Neutrophil (primary cell): ENCODE measurements around the gene PTPMT1.
"Not testable (repeated sequence)": the region's sequence is repeated elsewhere in the genome, so short reads cannot be mapped to it uniquely, and the experiment has no call there.

ENCODE experiments used
- H3K27ac ChIP-seq: fragments of 200-600 bp; sonication (generic); 2 replicates; pipeline ENCODE4 v1.5.1; 2016; ENCODE audit warnings: mild to moderate bottlenecking, moderate library complexity
- H3K27me3 ChIP-seq: fragments of 200-600 bp; sonication (generic); 2 replicates; pipeline ENCODE4 v1.6.0; 2016; ENCODE audit warnings: mild to moderate bottlenecking
- H3K36me3 ChIP-seq: fragments of 200-600 bp; sonication (generic); 2 replicates; pipeline ENCODE4 v1.5.1; 2017
- H3K4me1 ChIP-seq, 2 experiments: fragments of 200-600 bp in 1 of 2; sonication (generic) in 1 of 2; 1 replicate in 1 of 2; 2 replicates in 1 of 2; pipeline versions ENCODE4 v1.5.1 to v1.6.1; 2013 to 2016; ENCODE audit warnings: low read depth in 1 of 2, low read length in 1 of 2, mild to moderate bottlenecking in 1 of 2, moderate library complexity in 1 of 2; ENCODE audit not compliant: control insufficient read depth in 1 of 2, insufficient read depth in 1 of 2
- H3K4me3 ChIP-seq, 2 experiments: fragments of 200-600 bp in 1 of 2; sonication (generic) in 1 of 2; 1 replicate in 1 of 2; 2 replicates in 1 of 2; pipeline ENCODE4 v1.5.1; 2013 to 2016; ENCODE audit warnings: low read depth in 1 of 2, low read length in 1 of 2, mild to moderate bottlenecking in 1 of 2, moderate library complexity in 1 of 2
- H3K9me3 ChIP-seq: fragments of 200-600 bp; sonication (generic); 2 replicates; pipeline ENCODE4 v1.5.1; 2016
- CTCF ChIP-seq: fragments of 200-600 bp; sonication (generic); IDR thresholded peaks from 2 replicates; pipeline ENCODE4 v1.5.1; 2016; ENCODE audit warnings: antibody characterized with exemption

The PTPMT1 gene

GRCh38 chr11:47538741-47539565, 26.4 kb upstream of the PTPMT1 start:
- H3K4me3 ChIP-seq, result no peak overlapping the region
- TF ChIP-seq CTCF, result no peak
- H3K27ac ChIP-seq, result no peak overlapping the region
- peaks cover 3 to 6% of the 10 kb centered on the region in 2 experiments for H3K4me1 ChIP-seq
- no peaks in the 10 kb centered on the region for H3K9me3 ChIP-seq
- peaks cover 9% of the 10 kb centered on the region for H3K36me3 ChIP-seq
- no peaks in the 10 kb centered on the region for H3K27me3 ChIP-seq

GRCh38 chr11:47539681-47540039, 25.7 kb upstream of the PTPMT1 start:
- H3K36me3 ChIP-seq, result peaks cover 9% of the 10 kb centered on the region
- H3K27ac ChIP-seq, result no peak overlapping the region
- H3K9me3 ChIP-seq, result no peaks in the 10 kb centered on the region
- peaks cover 3 to 12% of the 10 kb centered on the region in 2 experiments for H3K4me1 ChIP-seq
- TF ChIP-seq CTCF, result no peak
- H3K4me3 ChIP-seq, result no peak overlapping the region
- no peaks in the 10 kb centered on the region for H3K27me3 ChIP-seq

- Histone ChIP-seq H3K36me3 (peaks cover 3% of the 10 kb centered on the region), H3K27me3 (no peaks in the 10 kb centered on the region), H3K27ac (no peak overlapping the region), H3K4me1 (peaks cover 3 to 12% of the 10 kb centered on the region in 2 experiments), H3K9me3 (no peaks in the 10 kb centered on the region), H3K4me3 (no peak overlapping the region)
- no peak for TF ChIP-seq CTCF
Observed at GRCh38 chr11:47541070-47541469, 24.3 kb upstream of the PTPMT1 start.

- H3K4me3 ChIP-seq, result no peak overlapping the region
- no peaks in the 10 kb centered on the region for H3K36me3 ChIP-seq
- no peaks in the 10 kb centered on the region for H3K9me3 ChIP-seq
- no peaks in the 10 kb centered on the region for H3K27me3 ChIP-seq
- TF ChIP-seq CTCF, result no peak
- H3K4me1 ChIP-seq, result peaks cover 38 to 41% of the 10 kb centered on the region in 2 experiments
- H3K27ac ChIP-seq, result no peak overlapping the region
Observed at GRCh38 chr11:47545298-47545697, 20.1 kb upstream of the PTPMT1 start.

- peak overlapping the region; percentile 9 for H3K27ac ChIP-seq
- H3K36me3 ChIP-seq, result not testable (repeated sequence)
Observed at GRCh38 chr11:47546274-47546673, 19.1 kb upstream of the PTPMT1 start.

GRCh38 chr11:47550288-47551047, 14.9 kb upstream of the PTPMT1 start:
- H3K27me3 ChIP-seq, result no peaks in the 10 kb centered on the region
- no peaks in the 10 kb centered on the region for H3K36me3 ChIP-seq
- peaks cover 58 to 65% of the 10 kb centered on the region in 2 experiments for H3K4me1 ChIP-seq
- H3K4me3 ChIP-seq, result peak overlapping the region; percentile 26 to 98
- no peaks in the 10 kb centered on the region for H3K9me3 ChIP-seq
- no peak for TF ChIP-seq CTCF
- peak overlapping the region; percentile 93 for H3K27ac ChIP-seq

More at GRCh38 chr11:47546274-47546673, 19.1 kb upstream of the PTPMT1 start:
- not testable (repeated sequence) for H3K27me3 ChIP-seq, H3K9me3 ChIP-seq, H3K4me3 ChIP-seq
- H3K4me1 ChIP-seq, result peaks cover 46 to 47% of the 10 kb centered on the region in 2 experiments
